ENCODE results near the gene COL4A2.

DNA sequence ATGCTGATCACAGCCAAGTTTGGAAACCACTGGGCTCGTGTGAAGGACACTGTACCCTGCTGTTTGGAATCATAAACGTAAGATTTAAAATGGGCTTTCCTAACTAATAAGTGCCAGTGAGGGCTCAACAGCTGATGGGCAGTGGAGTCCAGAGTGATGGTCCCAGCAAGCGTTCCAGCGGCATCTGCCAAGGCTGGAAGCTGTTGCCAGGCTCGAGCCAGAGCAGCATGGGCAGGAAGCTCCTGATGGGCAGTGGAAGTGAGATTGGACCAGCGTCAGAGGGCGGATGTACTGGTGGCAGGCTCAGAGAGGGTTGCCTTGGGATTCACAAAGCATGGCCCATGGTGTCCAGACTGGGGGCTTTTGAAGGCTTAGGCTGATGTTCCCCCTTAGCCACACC, 30.2 kb downstream of the COL4A2 start:
- TF ChIP-seq, protein P1, sequence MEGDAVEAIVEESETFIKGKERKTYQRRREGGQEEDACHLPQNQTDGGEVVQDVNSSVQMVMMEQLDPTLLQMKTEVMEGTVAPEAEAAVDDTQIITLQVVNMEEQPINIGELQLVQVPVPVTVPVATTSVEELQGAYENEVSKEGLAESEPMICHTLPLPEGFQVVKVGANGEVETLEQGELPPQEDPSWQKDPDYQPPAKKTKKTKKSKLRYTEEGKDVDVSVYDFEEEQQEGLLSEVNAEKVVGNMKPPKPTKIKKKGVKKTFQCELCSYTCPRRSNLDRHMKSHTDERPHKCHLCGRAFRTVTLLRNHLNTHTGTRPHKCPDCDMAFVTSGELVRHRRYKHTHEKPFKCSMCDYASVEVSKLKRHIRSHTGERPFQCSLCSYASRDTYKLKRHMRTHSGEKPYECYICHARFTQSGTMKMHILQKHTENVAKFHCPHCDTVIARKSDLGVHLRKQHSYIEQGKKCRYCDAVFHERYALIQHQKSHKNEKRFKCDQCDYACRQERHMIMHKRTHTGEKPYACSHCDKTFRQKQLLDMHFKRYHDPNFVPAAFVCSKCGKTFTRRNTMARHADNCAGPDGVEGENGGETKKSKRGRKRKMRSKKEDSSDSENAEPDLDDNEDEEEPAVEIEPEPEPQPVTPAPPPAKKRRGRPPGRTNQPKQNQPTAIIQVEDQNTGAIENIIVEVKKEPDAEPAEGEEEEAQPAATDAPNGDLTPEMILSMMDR (IDR thresholded peaks at IDR 0.05 in 4 of 5, conservative IDR thresholded peaks at IDR 0.05 in 1 of 5) = no peak
- TF ChIP-seq POLR2A (IDR thresholded peaks at IDR 0.05) = no peak
